GM12864 (cell line): ENCODE data around the gene SYT9.

Experiments
- DNase-seq: peaks from one replicate; pipeline ENCODE4 v3.0.0-alpha.2; 2011; ENCODE audit warnings: low read depth
- H3K4me3 ChIP-seq: 2 replicates; pipeline ENCODE4 v1.5.1; 2011; ENCODE audit warnings: mild to moderate bottlenecking, low read depth, low read length, control low read depth
- CTCF ChIP-seq: IDR thresholded peaks from 2 replicates; pipeline ENCODE4 v1.5.1; 2011; ENCODE audit warnings: low read depth, mild to moderate bottlenecking, moderate library complexity, low read length, control low read depth, inconsistent platforms; ENCODE audit errors: missing control alignments

The SYT9 gene

GRCh38 chr11:7239877-7240276 is 11.8 kb upstream of the SYT9 start:
- TF ChIP-seq CTCF: no peak
- no peak for DNase-seq
- no peak overlapping the region for H3K4me3 ChIP-seq

- no peak for TF ChIP-seq CTCF
Measured at GRCh38 chr11:7245341-7245740, 6.4 kb upstream of the SYT9 start.

GRCh38 chr11:7246179-7246578 is 5.5 kb upstream of the SYT9 start:
- DNase-seq: no peak
- no peak overlapping the region for H3K4me3 ChIP-seq
- no peak for TF ChIP-seq CTCF

More at GRCh38 chr11:7245341-7245740, 6.4 kb upstream of the SYT9 start:
- no peak for DNase-seq
- no peak overlapping the region for H3K4me3 ChIP-seq

GRCh38 chr11:7250166-7250565 is 1.5 kb upstream of the SYT9 start:
- DNase-seq: no peak
- no peak for TF ChIP-seq CTCF
- no peak overlapping the region for H3K4me3 ChIP-seq

- no peak overlapping the region for H3K4me3 ChIP-seq
- DNase-seq: no peak
- TF ChIP-seq CTCF: no peak
Measured at GRCh38 chr11:7251487-7251835, 243 bp upstream of the SYT9 start.

GRCh38 chr11:7252683-7253213 is 1.0 kb downstream of the SYT9 start:
- no peak overlapping the region for H3K4me3 ChIP-seq
- TF ChIP-seq CTCF: no peak
- DNase-seq: no peak

- DNase-seq: no peak
- H3K4me3 ChIP-seq: no peak overlapping the region
- no peak for TF ChIP-seq CTCF
Measured at GRCh38 chr11:7253800-7254199, 2.1 kb downstream of the SYT9 start.
